ENCODE data around the gene SLMAP.

Gene SLMAP

GRCh38 chr3:57966829-57967228 lies 210.7 kb downstream of the SLMAP start:
- no peak for DNase-seq
- intact Hi-C loops (cut with DNase I) = no loop called here

- no peak for DNase-seq
- intact Hi-C loops (cut with DNase I) = no loop called here
These were observed 211.5 kb downstream of the SLMAP start for GRCh38 chr3:57967590-57967989.

DNA sequence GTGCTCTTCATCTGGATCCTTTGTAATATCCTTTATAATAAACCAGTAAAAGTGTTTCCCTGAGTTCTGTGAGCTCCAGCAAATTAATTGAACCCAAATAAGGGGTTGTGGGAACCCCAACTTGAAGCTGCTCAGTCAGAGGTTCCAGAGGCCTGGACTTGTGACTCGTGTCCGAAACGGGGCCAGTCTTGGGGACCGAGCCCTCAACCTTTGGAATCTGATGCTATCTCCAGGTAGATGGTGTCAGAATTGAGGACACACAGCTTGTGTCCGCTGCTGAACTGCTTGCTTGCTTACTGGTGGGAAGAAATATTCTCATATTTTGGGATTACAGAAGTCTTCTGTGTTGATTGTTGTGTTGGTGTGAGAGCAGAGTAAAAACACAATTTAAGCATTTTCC lies 212.4 kb downstream of the SLMAP start:
- intact Hi-C loops (cut with DNase I) = no loop called here
- no peak for DNase-seq

- no peak for DNase-seq
- intact Hi-C loops (cut with DNase I) = no loop called here
These were observed 215.9 kb downstream of the SLMAP start for GRCh38 chr3:57971975-57972374.

- no peak for DNase-seq
- intact Hi-C loops (cut with DNase I) = no loop called here
These were observed 216.5 kb downstream of the SLMAP start for GRCh38 chr3:57972531-57973111.

- DNase-seq = no peak
- intact Hi-C loops (cut with DNase I) = no loop called here
These were observed 217.8 kb downstream of the SLMAP start for GRCh38 chr3:57973715-57974477.

DNA sequence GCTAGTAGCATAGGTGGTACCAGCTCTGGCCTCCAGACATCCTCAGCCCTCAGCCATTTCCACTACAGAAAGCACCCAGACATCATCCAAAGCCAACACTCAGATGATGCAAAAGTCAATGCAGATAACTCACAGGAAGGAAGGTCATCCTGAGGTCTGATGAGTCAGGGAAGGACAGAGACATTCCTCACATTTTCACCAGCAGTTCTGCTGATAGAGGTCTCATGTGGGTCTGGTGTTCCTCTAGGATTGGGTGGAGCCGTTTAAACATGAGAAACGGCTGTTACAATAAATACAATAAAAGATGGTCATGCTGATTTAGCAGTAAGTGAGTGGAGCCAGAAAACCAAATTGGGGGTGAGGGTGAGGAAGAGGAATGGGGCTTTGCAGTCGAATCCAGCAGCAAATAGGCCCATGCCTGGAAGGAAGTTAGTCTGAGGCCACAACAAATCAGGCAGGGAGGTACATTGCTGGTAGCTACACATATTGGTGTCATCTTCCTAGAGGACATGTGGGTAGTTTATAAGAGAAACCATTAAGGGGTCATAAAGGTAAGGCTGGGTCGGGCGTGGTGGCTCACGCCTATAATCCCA lies 218.8 kb downstream of the SLMAP start:
- intact Hi-C loops (cut with DNase I) = no loop called here
- DNase-seq = no peak

GRCh38 chr3:57977818-57978235 lies 221.7 kb downstream of the SLMAP start:
- no peak for DNase-seq
- intact Hi-C loops (cut with DNase I) = no loop called here

DNA sequence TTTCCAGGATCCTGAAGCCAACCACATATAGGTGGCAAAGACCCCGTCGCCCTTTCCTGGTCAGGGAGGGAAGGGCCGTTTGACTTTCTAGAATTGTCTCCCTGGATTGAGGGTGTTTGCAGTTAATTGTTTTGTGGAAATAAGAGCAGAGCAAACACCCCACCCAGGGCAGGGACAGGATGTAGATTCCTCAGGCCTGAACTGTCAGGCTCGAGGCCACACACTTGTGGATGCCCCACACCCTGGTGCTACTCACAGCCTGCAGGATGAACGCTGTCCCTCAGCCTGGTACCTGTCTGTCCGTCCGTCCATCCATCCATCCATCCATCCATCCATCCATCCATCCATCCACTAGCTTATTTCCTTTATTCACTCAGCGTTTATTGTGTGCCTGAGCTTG lies 222.2 kb downstream of the SLMAP start:
- intact Hi-C loops (cut with DNase I) = no loop called here
- DNase-seq = no peak
